CD4-positive, alpha-beta T cell treated with Interleukin-21 for 1 hour (primary cell): ENCODE results near the gene FITM2.
A peak's percentile ranks its signal among the peaks of the same experiment; 100 is the strongest.
"Not testable (repeated sequence)": the region's sequence is repeated elsewhere in the genome, so short reads cannot be mapped to it uniquely, and the experiment has no call there.

Experiments
- DNase-seq: peaks from one replicate; pipeline ENCODE4 v3.0.0-alpha.2; 2020

Gene FITM2, protein sequence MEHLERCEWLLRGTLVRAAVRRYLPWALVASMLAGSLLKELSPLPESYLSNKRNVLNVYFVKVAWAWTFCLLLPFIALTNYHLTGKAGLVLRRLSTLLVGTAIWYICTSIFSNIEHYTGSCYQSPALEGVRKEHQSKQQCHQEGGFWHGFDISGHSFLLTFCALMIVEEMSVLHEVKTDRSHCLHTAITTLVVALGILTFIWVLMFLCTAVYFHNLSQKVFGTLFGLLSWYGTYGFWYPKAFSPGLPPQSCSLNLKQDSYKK

DNA sequence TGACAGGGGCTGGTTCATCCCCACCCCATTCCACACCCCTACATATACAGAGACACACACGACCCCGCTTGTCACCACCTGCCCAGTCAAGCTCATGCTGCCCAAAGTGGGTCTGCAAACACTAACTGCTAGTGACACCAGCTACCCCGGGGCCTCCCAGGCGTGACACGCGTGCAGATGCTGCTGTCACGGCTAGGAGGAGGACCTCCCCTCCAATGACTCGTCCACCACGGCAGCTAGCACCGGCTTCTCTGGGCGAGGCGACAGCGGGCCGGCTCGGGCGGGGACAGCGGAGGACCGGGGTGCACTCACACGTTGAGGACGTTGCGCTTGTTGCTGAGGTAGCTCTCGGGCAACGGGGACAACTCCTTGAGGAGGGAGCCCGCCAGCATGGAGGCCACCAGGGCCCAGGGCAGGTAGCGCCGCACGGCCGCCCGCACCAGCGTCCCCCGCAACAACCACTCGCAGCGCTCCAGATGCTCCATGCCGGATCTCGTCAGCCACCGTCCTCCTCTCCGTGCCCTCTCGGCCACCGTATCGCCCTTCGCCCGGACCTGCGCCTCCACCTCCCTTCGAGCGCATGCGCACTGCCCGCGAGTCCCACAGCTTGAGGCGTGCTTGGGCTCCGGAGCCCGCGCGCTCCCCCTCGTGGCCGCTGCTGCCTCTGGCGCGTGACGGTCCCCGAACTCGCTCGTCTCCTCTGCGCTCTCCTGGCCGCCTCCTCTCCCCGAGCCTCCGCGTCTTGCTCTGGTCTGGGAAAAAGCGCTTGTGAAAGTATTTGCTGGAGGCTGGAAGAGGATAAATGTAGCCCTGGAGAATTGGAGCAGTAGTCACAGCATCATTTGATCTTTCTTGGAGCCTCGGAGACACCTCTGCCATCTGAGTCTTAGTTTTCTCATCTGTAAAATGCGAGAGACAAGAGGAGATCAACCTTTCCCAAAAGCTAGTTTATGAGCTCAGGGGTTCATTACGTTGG lies at the start of gene FITM2:
Gene FITM2, minus strand, starts transcription at position 539 of the 976 bp plus-strand sequence. Its CDS starts 54 bp downstream, at position 485.
- peak; percentile 98 for DNase-seq

DNA sequence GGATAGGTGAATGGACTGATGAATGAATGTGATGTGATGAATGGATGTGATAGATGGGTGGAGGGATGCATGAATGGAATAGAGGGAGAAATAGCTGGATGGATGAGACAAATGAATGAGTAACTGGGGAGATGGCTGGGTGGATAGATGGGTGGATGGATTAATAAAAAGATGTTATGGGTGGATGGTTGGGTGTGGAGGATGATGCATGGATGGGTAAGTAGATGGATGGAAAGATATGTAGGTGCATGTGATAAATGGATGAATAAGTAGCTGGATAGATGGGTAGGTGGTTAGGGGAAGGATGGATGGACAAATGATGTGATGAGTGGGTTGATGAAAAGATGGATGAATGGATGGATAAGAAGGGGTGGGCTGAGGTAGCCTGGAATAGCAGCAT lies 49.2 kb upstream of the FITM2 start:
- no peak for DNase-seq

DNA sequence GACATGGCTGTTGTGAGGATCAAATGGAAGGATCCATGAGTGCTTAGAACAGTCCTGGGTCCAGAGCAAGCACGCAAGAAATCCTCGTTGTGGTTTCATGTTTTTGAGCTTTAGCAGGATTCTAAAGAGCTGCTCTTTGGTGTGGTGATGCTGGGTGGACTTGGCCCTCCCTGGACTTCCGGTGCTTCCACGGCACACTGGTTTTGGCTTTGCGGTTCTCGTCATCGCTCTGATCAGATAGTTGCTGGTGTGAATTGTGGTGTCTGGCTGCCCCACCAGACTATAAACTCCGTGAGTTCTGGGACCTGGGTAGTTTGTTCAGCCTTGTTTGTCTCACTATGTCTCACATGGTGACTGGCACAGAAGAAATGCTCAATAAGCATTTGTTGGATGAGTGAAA lies 47.8 kb upstream of the FITM2 start:
- no peak for DNase-seq

DNA sequence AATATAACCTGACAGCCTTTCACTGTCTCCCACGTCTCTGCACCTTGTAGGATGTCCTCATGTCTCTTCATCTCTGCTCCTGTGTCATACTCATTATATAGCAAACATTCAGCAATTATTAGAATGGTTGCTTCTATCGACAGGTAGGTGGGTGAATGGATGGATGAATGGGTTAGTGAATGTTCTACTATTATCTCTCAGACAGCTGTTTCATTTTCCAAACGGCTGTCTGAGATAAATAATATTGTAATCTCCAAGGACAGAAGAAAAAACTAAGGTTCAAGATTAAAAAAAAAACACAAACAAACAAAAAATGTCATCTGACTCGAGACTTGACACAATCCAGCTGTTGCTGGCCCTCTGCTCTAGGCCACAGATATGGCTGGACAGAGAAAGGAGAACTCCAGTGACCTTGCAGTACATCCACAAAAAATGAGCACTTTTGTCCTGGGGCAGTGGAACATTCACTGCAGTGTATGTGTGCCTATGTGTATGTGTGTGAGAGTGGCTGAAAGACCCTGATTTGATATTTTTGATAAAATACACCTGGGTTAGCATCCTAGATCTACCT lies 46.6 kb upstream of the FITM2 start:
- DNase-seq: no peak

DNA sequence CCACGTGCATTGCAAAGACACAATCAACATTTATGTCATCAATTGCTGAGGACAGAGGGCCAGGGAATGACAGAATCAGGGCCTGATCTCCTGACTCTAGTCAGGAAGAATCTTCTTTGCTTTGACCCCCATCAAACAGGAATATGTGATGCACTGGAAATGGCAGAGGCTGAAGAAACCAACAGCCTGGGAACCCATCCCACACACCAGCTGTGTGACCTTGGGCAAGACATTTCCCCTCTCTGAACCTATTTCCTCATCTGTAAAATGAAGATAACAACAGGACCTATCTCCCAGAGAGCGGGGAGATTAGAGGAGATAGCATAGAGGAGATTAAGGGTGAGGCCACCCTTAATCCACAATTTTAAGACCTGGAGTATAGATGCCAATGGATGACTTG lies 46.0 kb upstream of the FITM2 start:
- no peak for DNase-seq

DNA sequence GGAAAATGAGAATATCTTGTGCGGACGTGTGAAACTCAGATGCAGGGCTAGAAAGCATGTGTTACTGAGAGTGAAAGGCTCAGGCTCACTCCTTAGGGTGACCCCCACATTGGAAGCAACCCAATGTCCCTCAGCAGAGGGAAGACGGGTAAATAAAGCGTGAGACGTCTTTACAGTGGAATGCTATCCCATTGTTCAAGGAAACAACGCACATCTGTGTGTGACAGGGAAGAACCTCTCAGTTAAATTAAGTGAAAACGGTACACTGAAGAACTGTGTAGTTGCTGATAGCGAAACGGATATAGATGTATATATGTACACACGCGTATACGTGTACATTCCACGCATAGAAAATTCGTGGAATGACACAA lies 45.3 kb upstream of the FITM2 start:
- no peak for DNase-seq

DNA sequence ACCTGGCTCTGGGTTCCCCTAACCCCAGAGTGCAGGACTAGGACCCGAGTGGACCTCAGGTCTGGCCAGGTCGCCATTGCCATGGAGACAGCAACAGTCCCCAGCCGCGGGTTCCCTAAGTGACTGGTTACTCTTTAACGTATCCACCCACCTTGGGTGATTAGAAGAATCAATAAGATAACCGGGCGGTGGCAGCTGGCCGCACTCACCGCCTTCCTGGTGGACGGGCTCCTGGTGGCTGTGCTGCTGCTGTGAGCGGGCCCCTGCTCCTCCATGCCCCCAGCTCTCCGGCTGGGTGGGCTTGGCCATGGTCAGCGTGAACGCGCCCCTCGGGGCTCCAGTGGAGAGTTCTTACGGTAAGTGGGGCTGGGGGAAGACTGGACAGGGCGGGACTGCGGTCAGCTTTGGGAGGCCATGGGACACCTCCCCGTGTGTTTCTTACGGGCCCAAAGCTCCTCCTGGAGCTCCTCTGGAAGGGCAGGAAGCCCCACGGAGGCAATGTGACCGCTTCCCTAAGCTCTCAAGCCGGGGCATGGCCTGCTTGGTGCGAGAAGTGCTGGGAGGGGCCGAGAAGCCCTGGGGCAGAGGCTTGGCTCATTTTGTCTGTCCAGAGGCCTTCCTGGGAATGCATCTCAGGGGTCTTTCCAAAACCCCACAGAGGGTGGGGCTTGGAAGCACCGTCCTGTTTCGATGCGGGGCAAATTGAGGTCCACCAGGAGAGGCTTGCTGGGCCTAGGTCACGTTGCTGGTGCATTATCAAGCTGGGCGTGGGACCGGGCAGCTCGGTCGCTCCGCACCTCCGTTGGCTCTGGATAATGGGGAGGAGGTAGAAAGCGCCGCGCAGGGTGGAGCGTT lies 44.7 kb upstream of the FITM2 start, which contains the start of gene HNF4A:
Gene HNF4A, plus strand, starts transcription at position 202 of the 855 bp plus-strand sequence. Its CDS starts 106 bp downstream, at position 308.
- no peak for DNase-seq

DNA sequence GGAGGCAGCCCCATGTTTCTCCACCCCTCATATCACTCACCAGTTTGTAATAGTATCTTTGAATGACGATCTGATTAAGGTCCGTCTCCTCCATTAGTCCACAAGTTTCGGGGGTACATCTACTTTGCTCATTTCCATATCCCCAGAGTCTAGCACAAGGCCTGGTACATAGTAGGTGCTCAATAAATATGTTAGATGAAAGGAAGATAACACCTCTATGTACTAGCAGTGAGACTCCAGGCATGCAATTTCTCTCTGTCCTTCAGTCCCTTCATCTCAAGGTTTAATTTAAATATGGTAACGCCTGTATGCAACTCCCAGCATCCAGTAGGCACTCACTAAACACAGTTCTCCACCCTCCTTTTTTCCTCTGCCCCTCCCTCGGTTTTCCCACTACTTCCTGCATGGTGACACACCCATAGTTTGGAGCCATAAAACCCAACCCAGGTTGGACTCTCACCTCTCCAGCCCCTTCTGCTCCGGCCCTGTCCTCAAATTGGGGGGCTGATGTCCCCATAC lies 44.0 kb upstream of the FITM2 start:
- DNase-seq: no peak

DNA sequence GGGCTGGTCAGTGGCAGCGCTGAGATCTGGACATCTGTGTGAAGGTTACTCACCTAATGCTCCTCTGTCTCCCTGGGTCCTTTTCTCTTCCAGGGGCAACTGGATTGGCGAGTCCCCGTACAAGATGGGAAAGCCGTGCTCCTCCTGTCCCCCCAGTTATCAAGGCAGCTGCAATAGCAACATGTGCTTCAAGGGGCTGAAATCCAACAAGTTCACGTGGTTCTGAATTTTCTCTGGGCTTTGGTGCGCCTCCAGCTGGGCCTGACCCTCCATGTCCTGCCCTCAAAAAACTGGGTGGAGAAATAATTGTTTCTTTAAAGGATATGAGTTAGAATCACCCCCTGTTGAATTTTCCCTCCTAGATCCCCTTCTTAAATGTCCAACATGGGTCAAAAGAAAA lies 39.6 kb upstream of the FITM2 start:
- no peak for DNase-seq

DNA sequence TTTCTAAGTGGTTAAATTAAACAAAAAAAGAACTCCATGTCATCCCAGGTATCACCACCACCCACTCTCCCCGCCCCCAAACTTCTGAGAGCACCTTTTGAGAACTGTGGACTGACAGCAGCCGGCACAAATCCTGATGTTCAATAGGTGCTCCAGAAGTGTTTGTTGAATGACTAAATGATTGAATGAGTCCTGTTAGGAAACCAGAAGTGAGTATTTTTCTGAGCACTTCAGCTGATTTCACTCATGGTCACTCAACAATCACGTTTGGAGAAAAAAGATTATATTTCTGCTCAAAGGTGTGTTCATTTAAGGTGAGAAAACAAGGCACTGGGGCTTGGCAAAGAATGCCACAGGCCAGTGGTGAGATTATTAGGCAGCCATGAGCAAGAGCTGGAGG lies 38.3 kb upstream of the FITM2 start:
- no peak for DNase-seq

DNA sequence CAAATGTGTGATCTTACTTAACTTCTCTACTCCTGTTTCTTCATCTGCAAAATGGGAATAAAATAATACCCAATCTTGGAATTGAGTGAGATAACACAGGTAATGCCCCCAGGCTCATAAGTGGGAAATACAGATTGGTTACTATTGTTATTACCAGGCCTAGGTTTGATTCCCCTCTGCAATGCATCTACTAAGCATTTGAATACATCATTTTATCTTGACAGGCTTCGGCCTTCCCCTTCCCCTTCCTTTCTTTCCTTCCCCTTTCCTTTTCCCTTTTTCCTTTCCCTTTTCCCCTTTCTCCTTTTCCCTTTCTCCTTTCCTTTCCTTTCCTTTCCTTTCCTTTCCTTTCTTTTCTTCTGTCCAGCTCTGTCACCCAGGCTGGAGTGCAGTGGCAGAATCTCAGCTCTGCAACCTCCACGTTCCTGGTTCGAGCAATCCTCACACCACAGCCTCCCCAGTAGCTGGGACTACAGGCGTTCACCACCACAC lies 37.2 kb upstream of the FITM2 start:
- DNase-seq: no peak

DNA sequence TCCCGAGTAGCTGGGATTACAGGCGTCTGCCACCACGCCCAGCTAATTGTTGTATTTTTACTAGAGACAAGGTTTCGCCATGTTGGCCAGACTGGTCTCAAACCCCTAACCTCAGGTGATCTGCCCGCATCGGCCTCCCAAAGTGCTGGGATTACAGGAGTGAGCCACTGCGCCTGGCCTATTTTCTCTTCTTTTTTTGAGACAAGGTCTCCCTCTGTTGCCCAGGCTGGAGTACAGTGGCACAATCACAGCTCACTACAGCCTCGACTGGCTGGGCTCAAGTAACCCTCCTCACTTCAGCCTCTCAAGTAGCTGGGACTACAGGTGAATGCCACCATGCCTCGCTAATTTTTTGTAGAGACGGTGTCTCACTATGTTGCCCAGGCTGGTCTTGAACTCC lies 34.9 kb upstream of the FITM2 start:
- DNase-seq: not testable (repeated sequence)

DNA sequence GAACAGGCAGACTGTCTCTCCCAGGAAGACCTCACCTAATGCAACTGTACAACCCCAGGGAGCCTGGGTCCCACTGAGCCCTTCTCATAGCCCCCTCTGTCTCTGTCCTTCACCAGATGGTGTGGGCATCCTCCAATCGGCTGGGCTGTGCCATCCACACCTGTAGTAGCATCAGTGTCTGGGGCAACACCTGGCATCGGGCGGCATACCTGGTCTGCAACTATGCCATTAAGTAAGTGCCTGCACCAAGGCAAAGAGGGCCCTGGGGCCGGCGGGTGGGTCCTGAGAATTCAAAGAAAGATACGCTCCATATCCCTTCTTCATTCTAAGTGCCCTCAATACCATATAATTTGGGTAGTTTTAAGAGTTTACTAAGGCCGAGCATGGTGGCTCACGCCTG lies 34.1 kb upstream of the FITM2 start:
- no peak for DNase-seq

DNA sequence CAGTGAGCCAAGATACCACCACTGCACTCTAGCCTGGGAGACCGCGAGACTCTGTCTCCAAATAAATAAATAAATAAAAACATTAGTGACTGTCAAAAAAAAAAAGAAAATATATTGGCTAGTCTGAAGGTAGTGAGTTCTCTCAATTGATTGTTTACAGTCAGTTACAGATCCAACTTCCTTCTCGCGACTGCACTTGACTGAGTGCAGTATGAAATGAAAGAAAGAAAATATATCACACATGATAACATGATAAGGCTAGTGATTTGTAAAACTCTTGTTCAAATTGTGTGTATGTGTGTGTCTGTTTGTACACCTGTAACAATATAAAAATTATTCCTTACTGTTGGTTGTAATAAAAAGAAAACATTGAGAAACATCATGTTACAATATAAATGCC lies 33.7 kb upstream of the FITM2 start:
- DNase-seq: no peak

DNA sequence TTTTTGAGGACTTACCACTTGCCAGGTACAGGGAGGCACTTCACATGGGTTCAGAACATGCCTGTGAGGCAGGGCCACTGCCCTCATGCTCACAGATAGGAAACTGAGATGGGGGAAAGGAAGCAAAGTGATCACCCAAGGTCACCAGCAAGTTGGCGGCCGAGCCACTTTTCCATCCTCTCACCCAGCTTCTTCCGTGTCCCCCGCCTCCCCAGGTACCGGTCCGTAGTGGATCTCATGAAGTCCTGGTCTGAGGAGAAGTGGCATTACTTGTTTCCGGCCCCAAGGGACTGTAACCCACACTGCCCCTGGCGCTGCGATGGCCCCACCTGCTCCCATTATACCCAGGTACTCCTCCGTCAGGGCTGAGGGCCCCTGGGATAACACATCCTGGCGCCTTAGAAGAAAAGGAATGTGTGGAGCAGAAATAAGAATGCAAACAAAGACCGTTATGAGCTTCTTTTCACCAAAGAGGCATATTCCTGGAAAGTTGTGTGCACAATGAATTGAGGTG lies 32.2 kb upstream of the FITM2 start:
- no peak for DNase-seq

DNA sequence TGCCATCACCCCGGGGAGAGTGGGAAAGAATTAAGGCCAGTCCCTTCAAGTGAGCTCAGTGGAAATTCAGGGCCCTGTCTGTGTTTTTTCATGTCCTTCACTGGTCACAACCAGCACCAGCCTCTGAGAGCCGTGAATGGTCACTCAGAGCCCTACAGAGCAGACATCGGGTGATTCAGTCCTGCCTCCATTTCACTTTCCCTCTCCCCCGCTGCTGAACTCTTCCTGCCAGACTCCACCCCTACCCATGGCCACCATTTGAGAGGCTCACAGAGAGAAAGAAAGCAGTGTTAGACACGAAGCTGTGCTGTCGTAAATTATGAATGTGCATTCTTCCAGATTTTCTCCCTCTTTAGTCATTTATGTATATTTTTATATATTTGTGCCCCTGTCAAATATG lies 31.2 kb upstream of the FITM2 start:
- no peak for DNase-seq

DNA sequence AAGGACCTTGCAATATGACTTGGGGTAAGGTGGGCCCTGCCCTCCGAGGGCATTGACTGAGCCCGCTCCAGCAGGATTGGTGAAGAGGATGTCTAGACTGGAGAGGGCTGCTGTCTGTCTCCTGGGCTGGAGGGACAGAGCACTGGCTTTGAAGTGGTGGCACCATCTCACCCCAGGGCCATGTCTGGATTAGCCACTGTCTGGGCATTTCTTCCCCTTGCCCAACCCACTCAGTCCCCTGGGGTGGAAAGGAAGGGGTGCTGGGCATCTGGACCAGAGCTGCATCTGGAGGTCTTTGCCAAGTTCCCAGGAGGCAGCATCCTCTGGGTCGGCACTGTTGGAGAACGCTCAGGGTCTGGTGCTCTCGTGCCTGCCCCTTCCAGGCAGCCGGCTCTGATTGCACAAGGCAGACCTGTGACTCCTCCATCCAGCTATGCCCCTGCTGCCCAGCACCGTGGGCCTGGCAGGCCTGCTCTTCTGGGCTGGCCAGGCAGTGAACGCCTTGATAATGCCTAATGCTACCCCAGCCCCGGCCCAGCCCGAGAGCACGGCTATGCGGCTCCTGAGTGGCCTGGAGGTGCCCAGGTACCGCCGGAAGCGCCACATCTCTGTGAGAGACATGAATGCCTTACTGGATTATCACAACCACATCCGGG lies 25.9 kb upstream of the FITM2 start, which contains the start of gene R3HDML:
Gene R3HDML, plus strand, starts transcription at position 319 of the 656 bp plus-strand sequence. Its CDS starts 115 bp downstream, at position 434.
- DNase-seq: no peak

DNA sequence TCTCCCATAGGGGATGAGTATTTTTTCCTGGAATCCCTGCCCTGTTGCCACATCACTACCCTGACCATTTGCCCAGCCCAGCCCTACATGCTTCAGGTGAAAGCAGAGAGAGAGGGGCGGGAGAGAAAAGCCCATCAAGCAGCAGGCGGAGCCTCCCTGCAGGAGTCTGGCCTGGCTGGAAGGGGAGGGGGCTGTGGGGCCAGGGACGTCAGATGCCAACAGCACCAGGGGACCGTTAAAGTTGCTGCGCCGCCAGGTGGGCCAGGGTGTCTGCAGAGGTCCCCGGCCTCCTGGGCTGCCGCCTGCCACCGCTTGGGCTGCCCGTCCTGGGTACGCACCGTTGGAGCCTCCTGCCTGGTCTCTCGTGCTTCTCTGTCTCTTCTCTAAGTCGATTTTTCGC lies 25.1 kb upstream of the FITM2 start:
- no peak for DNase-seq

DNA sequence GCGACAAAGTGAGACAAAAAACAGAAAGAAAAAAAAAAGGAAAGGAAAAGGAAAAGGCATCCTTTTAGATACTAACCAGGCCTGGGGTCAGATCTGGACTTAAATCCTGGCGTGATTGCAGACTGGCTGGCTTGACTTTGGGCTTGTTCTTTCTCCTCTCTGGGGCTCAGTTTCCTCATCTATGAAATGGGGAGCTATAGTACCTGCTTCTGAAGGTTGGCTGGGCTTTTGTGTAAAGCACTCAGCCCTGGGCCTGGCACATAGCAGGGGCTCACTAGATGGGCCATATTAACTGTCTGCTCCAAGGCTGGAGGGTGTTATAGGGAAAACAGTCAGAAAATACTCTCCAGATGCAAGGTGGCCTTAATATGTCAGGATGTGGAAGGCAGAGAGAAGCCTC lies 24.7 kb upstream of the FITM2 start:
- DNase-seq: no peak

DNA sequence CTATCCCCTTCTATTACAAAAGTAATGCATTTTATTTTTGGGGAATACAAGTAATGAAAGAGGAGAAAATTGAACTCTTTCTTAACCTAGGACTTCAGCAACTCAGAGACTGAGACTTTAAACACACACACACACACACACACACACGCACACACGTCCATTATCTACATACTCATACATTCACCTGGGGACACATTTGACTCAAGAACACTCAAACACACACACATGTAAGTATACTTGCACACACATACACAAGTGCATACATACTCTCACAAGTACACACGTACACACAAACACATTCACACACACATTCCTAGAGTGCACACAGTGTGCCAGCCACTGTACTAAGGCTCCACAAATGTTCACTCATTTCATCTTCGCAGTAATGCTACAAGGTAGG lies 23.7 kb upstream of the FITM2 start:
- DNase-seq: no peak

DNA sequence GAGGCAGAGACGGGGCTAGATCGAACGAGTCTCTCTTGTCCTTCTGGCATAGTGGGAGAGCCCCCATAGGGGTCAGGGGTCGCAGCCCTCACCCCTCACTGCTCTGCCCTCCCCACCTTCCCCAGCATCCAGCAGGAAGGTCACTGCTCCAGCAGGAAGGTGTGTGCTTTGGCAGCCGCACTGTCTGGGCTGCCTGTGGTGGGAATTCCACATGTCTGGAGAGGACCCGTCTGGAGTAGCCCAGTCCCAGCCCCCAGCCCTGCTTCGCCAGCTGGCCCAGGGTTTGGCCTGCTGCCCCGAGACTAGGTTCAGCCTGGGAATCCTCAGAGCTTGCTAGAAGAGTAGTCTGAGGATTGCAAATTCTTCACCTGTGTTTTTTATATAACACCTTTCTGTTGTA lies 23.3 kb upstream of the FITM2 start:
- no peak for DNase-seq
